Chondrocyte (in vitro differentiated cells): ENCODE measurements around the gene SPACDR. TPM values are rescaled to one million over a fixed set of nuclear protein-coding genes. Genes with fewer than 3 reads are reported as not detected.

Source experiments
- DNase-seq: peaks from one replicate; pipeline ENCODE4 v3.0.0; 2021; ENCODE audit warnings: mixed read lengths, low spot score
- H3K27ac Mint-ChIP-seq: one replicate; pipeline ENCODE4 v1.8.0; 2021; ENCODE audit warnings: mild to moderate bottlenecking, moderate library complexity, mixed read lengths; ENCODE audit not compliant: unreplicated experiment
- H3K27me3 Mint-ChIP-seq: 2 replicates; pipeline ENCODE4 v1.8.0; 2021; ENCODE audit warnings: low read depth, mixed read lengths
- H3K36me3 Mint-ChIP-seq: 2 replicates; pipeline ENCODE4 v1.8.0; 2021; ENCODE audit warnings: low read depth, mixed read lengths
- H3K4me1 Mint-ChIP-seq: 2 replicates; pipeline ENCODE4 v1.8.0; 2021; ENCODE audit warnings: low read depth, mild to moderate bottlenecking, mixed read lengths
- H3K4me3 Mint-ChIP-seq: one replicate; pipeline ENCODE4 v1.8.0; 2021; ENCODE audit warnings: mild to moderate bottlenecking, moderate library complexity, mixed read lengths; ENCODE audit not compliant: unreplicated experiment
- H3K9me3 Mint-ChIP-seq: 2 replicates; pipeline ENCODE4 v1.8.0; 2021; ENCODE audit warnings: low read depth, mixed read lengths
- total RNA-seq: library from RNA; stranded (reverse); gene quantifications from 3 replicates; pipeline ENCODE4 v1.2.1, GENCODE V29; 2021
- TF ChIP-seq, protein P1 (sequence below): fragments of 200-600 bp; sonication (generic); IDR thresholded peaks from 2 replicates; pipeline ENCODE4 v1.5.0; 2021; ENCODE audit warnings: antibody characterized with exemption, mild to moderate bottlenecking, moderate library complexity

SPACDR gene
- total RNA-seq, 1 donor from 2014 or later = 0.42 TPM

DNA sequence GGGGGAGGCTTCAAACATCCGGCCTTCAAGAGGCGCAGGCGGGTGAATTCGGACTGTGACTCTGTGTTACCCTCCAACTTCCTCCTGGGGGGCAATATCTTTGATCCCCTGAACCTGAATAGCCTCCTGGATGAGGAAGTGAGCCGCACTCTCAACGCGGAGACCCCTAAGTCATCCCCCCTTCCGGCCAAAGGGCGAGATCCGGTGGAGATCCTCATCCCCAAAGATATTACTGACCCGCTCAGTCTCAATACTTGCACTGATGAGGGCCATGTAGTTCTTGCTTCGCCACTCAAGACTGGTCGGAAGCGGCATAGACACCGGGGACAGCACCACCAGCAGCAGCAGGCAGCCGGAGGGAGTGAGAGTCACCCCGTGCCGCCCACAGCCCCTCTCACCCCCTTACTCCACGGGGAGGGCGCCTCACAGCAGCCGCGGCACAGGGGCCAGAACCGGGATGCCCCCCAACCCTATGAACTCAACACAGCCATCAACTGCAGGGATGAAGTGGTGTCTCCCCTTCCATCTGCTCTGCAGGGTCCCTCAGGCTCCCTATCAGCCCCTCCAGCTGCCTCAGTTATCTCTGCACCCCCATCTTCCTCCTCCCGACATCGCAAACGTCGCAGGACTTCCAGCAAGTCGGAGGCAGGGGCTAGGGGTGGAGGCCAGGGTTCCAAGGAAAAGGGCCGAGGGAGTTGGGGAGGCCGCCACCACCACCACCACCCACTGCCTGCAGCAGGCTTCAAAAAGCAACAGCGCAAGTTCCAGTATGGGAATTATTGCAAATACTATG is 33.4 kb downstream of the SPACDR start:
- peaks cover 50% of the 10 kb centered on the region for H3K4me1 Mint-ChIP-seq
- TF ChIP-seq, protein P1, sequence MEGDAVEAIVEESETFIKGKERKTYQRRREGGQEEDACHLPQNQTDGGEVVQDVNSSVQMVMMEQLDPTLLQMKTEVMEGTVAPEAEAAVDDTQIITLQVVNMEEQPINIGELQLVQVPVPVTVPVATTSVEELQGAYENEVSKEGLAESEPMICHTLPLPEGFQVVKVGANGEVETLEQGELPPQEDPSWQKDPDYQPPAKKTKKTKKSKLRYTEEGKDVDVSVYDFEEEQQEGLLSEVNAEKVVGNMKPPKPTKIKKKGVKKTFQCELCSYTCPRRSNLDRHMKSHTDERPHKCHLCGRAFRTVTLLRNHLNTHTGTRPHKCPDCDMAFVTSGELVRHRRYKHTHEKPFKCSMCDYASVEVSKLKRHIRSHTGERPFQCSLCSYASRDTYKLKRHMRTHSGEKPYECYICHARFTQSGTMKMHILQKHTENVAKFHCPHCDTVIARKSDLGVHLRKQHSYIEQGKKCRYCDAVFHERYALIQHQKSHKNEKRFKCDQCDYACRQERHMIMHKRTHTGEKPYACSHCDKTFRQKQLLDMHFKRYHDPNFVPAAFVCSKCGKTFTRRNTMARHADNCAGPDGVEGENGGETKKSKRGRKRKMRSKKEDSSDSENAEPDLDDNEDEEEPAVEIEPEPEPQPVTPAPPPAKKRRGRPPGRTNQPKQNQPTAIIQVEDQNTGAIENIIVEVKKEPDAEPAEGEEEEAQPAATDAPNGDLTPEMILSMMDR = no peak
- peak; percentile 63 for DNase-seq
- no peaks in the 10 kb centered on the region for H3K9me3 Mint-ChIP-seq
- no peaks in the 10 kb centered on the region for H3K27me3 Mint-ChIP-seq
- H3K4me3 Mint-ChIP-seq = peak overlapping the region; percentile 74
- peaks cover 9% of the 10 kb centered on the region for H3K36me3 Mint-ChIP-seq
- H3K27ac Mint-ChIP-seq = peak overlapping the region; percentile 89

DNA sequence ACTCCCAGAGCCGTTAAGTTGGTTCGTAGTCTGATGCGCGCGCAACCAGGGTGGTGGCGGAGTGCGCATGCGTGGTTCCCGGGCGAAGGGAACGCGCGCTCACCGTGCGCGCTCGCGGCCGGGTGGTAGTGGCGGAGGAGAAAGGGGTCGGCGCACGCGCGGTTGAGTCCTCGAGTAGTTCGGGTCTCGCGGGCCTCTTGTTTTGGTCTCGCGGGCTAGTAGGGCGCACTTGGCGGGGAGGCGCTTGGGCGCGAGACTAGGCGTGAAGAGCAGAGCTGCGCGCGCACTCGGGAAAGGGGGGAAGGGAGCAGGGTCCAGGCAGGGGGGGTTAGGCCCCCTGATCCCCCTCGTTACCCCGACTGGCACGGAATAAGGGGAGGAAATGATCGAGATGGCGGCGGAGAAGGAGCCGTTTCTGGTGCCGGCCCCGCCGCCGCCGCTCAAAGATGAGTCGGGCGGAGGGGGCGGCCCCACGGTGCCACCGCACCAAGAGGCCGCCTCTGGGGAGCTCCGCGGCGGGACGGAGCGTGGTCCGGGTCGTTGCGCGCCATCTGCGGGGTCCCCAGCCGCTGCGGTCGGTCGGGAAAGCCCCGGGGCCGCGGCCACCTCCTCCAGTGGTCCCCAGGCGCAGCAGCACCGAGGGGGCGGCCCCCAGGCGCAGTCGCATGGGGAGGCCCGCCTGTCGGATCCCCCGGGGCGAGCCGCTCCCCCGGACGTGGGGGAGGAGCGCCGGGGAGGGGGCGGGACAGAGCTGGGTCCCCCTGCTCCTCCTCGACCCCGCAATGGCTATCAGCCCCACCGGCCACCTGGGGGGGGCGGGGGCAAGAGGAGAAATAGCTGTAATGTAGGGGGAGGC is 34.2 kb downstream of the SPACDR start, which contains the start of gene MEPCE:
TSS of gene MEPCE (plus strand) at position 195 of the 856 bp plus-strand sequence. CDS start at position 383, 188 bp downstream.
- Mint-ChIP-seq H3K27ac (peak within 1 kb of the TSS; percentile 100), H3K4me3 (peak within 1 kb of the TSS; percentile 99), H3K4me1 (peaks cover 44% of the 10 kb centered on the region), H3K9me3 (no peaks in the 10 kb centered on the region), H3K27me3 (no peaks in the 10 kb centered on the region), H3K36me3 (peaks cover 9% of the 10 kb centered on the region)
- TF ChIP-seq, protein P1 = no peak
- DNase-seq = peak; percentile 99

GRCh38 chr7:100428967-100429636 is 35.0 kb downstream of the SPACDR start:
- TF ChIP-seq, protein P1 = no peak
- DNase-seq = peak; percentile 100
- Mint-ChIP-seq H3K4me1 (peaks cover 36% of the 10 kb centered on the region), H3K36me3 (peaks cover 3% of the 10 kb centered on the region), H3K27ac (peak overlapping the region; percentile 100), H3K4me3 (peak overlapping the region; percentile 99), H3K9me3 (no peaks in the 10 kb centered on the region), H3K27me3 (no peaks in the 10 kb centered on the region)

GRCh38 chr7:100428199-100428966 is 35.7 kb downstream of the SPACDR start, which contains the start of gene ZCWPW1:
TSS of gene ZCWPW1 (minus strand) at chr7:100428703. CDS start at chr7:100420649, 8,054 bp downstream.
- peak within 1 kb of the TSS; percentile 100 for H3K27ac Mint-ChIP-seq
- H3K9me3 Mint-ChIP-seq = no peaks in the 10 kb centered on the region
- H3K36me3 Mint-ChIP-seq = peaks cover 3% of the 10 kb centered on the region
- H3K27me3 Mint-ChIP-seq = no peaks in the 10 kb centered on the region
- TF ChIP-seq, protein P1 = peak; percentile 13
- peak; percentile 99 for DNase-seq
- H3K4me1 Mint-ChIP-seq = peaks cover 31% of the 10 kb centered on the region
- H3K4me3 Mint-ChIP-seq = peak within 1 kb of the TSS; percentile 99
